K562 (cell line): Measurements from ENCODE around the gene KDM2A. TPM values are rescaled to one million over a fixed set of nuclear protein-coding genes. Genes with fewer than 3 reads are reported as not detected.
A peak's percentile ranks its signal among the peaks of the same experiment; 100 is the strongest.

Experiments
- ATAC-seq: fragments of 200-7000 bp; cut with Tn5 transposase; 3 replicates; pipeline ENCODE4 v1.9.1; 2020; ENCODE audit warnings: moderate library complexity
- BruUV-seq: library from RNA; stranded (reverse); fragments of 400-500 nt; replicated peaks from 2 replicates; lab custom pipeline; 2021; lab: Mats Ljungman, UMichigan
- CTCF ChIA-PET: fragments of 300-600 bp; formaldehyde crosslinking; extraction: SDS; loops from one replicate; lab custom pipeline; 2021; ENCODE audit warnings: low intra/inter-chr PET ratio; lab: Yijun Ruan, JAX
- POLR2A ChIA-PET: fragments of 300-600, 350-650 bp; sonication (Branson Sonifier 250); formaldehyde crosslinking; extraction: SDS; loops from one replicate; lab custom pipeline; 2021; ENCODE audit warnings: antibody characterized with exemption, inconsistent platforms; lab: Yijun Ruan, JAX
- DNase-seq, 4 experiments: peaks; one replicate each; pipeline versions ENCODE4 v3.0.0 to v3.0.0-alpha.2; 2011 to 2018; ENCODE audit warnings: low spot score in 3 of 4, mixed read lengths in 3 of 4; ENCODE audit errors: extremely low read depth in 1 of 4
- FAIRE-seq: peaks from 2 replicates; lab custom pipeline; 2011; peaks lifted over from hg19 to GRCh38; lab: Jason Lieb, UNC
- H2AFZ ChIP-seq: 2 replicates; pipeline ENCODE4 v1.6.0; 2011; ENCODE audit warnings: low read depth, low read length, control low read depth, inconsistent platforms
- H3K27ac ChIP-seq: fragments of 200-600 bp; 3 replicates; pipeline ENCODE4 v1.8.0; 2011; ENCODE audit warnings: low read depth, mild to moderate bottlenecking, control low read depth, inconsistent platforms, low read length, moderate library complexity, mixed read lengths; ENCODE audit errors: extremely low read depth
- H3K27me3 ChIP-seq, 2 experiments: fragments of 300-600 bp in 1 of 2; 2 replicates in 1 of 2; 3 replicates in 1 of 2; pipeline versions ENCODE4 v1.6.0 to v1.8.0; 2011; ENCODE audit warnings: inconsistent platforms in 2 of 2, low read length in 2 of 2, mild to moderate bottlenecking in 1 of 2, mixed read lengths in 1 of 2, moderate library complexity in 1 of 2; ENCODE audit not compliant: control insufficient read depth in 2 of 2, insufficient read depth in 2 of 2
- H3K36me3 ChIP-seq: fragments of 300-600 bp; 3 replicates; pipeline ENCODE4 v1.8.0; 2011; ENCODE audit warnings: mild to moderate bottlenecking, low read length, inconsistent platforms; ENCODE audit not compliant: control insufficient read depth, insufficient read depth
- H3K4me1 ChIP-seq, 2 experiments: fragments of 200-600 bp in 1 of 2; replicated peaks in 1 of 2; 2 replicates in 1 of 2; 3 replicates in 1 of 2; pipeline versions ENCODE4 v1.5.1 to v1.8.0; 2011; ENCODE audit warnings: inconsistent platforms in 2 of 2, low read length in 2 of 2, mild to moderate bottlenecking in 1 of 2, mixed read lengths in 1 of 2, moderate library complexity in 1 of 2; ENCODE audit not compliant: control insufficient read depth in 2 of 2, insufficient read depth in 2 of 2
- H3K4me2 ChIP-seq: 2 replicates; pipeline ENCODE4 v1.6.1; 2011; ENCODE audit warnings: low read length, control low read depth, inconsistent platforms, mixed read lengths; ENCODE audit not compliant: insufficient read depth
- H3K4me3 ChIP-seq: fragments of 200-600 bp; sonication (generic), shearing (Covaris generic); 2 replicates; pipeline ENCODE4 v1.5.1; 2016; ENCODE audit warnings: control low read depth, inconsistent platforms
- H3K79me2 ChIP-seq: fragments of 200-600 bp; 3 replicates; pipeline ENCODE4 v1.8.0; 2011; ENCODE audit warnings: low read length, inconsistent platforms; ENCODE audit not compliant: control insufficient read depth, insufficient read depth
- H3K9ac ChIP-seq, 2 experiments: 2 replicates each; pipeline versions ENCODE4 v1.6.0 to v1.6.1; 2011; ENCODE audit warnings: low read depth in 2 of 2, low read length in 2 of 2, control low read depth in 1 of 2, inconsistent platforms in 1 of 2, mild to moderate bottlenecking in 1 of 2, mixed read lengths in 1 of 2; ENCODE audit not compliant: insufficient read depth in 1 of 2
- H3K9me1 ChIP-seq: one replicate; pipeline ENCODE4 v1.6.0; 2011; ENCODE audit warnings: inconsistent platforms, mild to moderate bottlenecking, low read length, moderate library complexity; ENCODE audit not compliant: control insufficient read depth, insufficient read depth
- H3K9me3 ChIP-seq: replicated peaks from 2 replicates; pipeline ENCODE4 v1.5.1; 2011; ENCODE audit warnings: low read depth, low read length, inconsistent platforms; ENCODE audit not compliant: control insufficient read depth, insufficient read depth
- H4K20me1 ChIP-seq: replicated peaks from 2 replicates; pipeline ENCODE4 v1.6.1; 2011; ENCODE audit warnings: low read length, inconsistent platforms, mixed read lengths; ENCODE audit not compliant: control insufficient read depth, insufficient read depth
- CBX1 ChIP-seq: sonication (generic); IDR thresholded peaks from 2 replicates; pipeline ENCODE4 v1.6.1; 2016; ENCODE audit warnings: antibody characterized with exemption, low read depth, mild to moderate bottlenecking
- GATAD2B ChIP-seq: fragments of 450-650 bp; IDR thresholded peaks from 2 replicates; pipeline ENCODE4 v1.6.1; 2017; ENCODE audit warnings: mild to moderate bottlenecking, borderline replicate concordance
- KDM1A ChIP-seq, 2 experiments: fragments of 450-650 bp; IDR thresholded peaks; 2 replicates each; pipeline ENCODE4 v1.6.1; 2016; ENCODE audit warnings: mild to moderate bottlenecking in 2 of 2
- PHB2 ChIP-seq: fragments of 450-650 bp; IDR thresholded peaks from 2 replicates; pipeline ENCODE4 v1.6.1; 2017; ENCODE audit warnings: low read depth
- TRIM24 ChIP-seq, 2 experiments: fragments of 450-650 bp; IDR thresholded peaks; 2 replicates each; pipeline ENCODE4 v1.6.1; 2016
- WGBS: fragments of 100-300 bp; shearing (Covaris generic); methylation state at CpG from one replicate; pipeline ENCODE4 v1.1.6; 2016; ENCODE audit warnings: low coverage, mixed read lengths; ENCODE audit not compliant: insufficient coverage; ENCODE audit errors: missing lambda C conversion rate; 5-methylcytosine and 5-hydroxymethylcytosine counted together
- in situ Hi-C: fragments of 300-500 bp; cut with MboI; formaldehyde crosslinking; loops from 4 replicates; pipeline ENCODE4 v1.15.0; 2018; ENCODE audit warnings: inconsistent platforms, mixed read lengths
- intact Hi-C: fragments of 100-400 bp; cut with micrococcal nuclease; formaldehyde crosslinking; loops from 2 replicates; pipeline ENCODE4 v1.14.2; 2022
- polyA plus RNA-seq, 8 experiments: library from polyadenylated mRNA; depleted of rRNA in 4 of 8; stranded (reverse) in 5 of 8; unstranded in 3 of 8; fragments of >200 nt; fragmentation: Nextera tagmentation in 2 of 8; fragmentation: Illumina TruSeq in 1 of 8; extraction: Ambion mirVana in 2 of 8; extraction: Trizol in 1 of 8; gene quantifications; 2 replicates each; pipeline versions ENCODE4 v1.2.1 to v1.2.3, GENCODE V29; 2011 to 2014; ENCODE audit warnings: inconsistent platforms in 1 of 8, missing spikeins in 1 of 8
- total RNA-seq, 7 experiments: library from RNA; depleted of rRNA in 6 of 7; stranded (reverse); fragments of >200 nt in 6 of 7; fragmentation: Illumina TruSeq in 2 of 7; extraction: Trizol in 2 of 7; gene quantifications; 2 replicates each; pipeline versions ENCODE4 v1.2.1 to v1.2.3, GENCODE V29; 2011 to 2021; ENCODE audit warnings: low replicate concordance in 1 of 7
- TF ChIP-seq, protein P1 (sequence below): sonication (generic); formaldehyde crosslinking; IDR thresholded peaks from 2 replicates; pipeline ENCODE4 v1.8.1; 2023; ENCODE audit warnings: mild to moderate bottlenecking, missing genetic modification reagents
- TF ChIP-seq, protein P2 (sequence below): sonication (generic); formaldehyde crosslinking; IDR thresholded peaks from 2 replicates; pipeline ENCODE4 v1.8.0; 2022; ENCODE audit warnings: missing genetic modification reagents, mild to moderate bottlenecking, borderline replicate concordance
- TF ChIP-seq, protein P3 (sequence below): sonication (generic); formaldehyde crosslinking; IDR thresholded peaks from 2 replicates; pipeline ENCODE4 v1.9.0; 2022; ENCODE audit warnings: mild to moderate bottlenecking, missing genetic modification reagents
- TF ChIP-seq, protein P4 (sequence below): fragments of 450-650 bp; IDR thresholded peaks from 2 replicates; pipeline ENCODE4 v1.6.1; 2017; ENCODE audit warnings: mild to moderate bottlenecking, moderate library complexity
- TF ChIP-seq, protein P5 (sequence below): fragments of 250-450 bp; sonication (Bioruptor Pico); IDR thresholded peaks from 2 replicates; pipeline ENCODE4 v1.4.0; 2020; ENCODE audit warnings: mild to moderate bottlenecking, moderate library complexity, borderline replicate concordance

The KDM2A gene
- total and polyA plus RNA-seq, 9 of the 15 experiments (the other 6 are each of a cell fraction or from before 2014, with no cell fraction given): 5.0 to 39.3 (median 21.3) TPM

DNA sequence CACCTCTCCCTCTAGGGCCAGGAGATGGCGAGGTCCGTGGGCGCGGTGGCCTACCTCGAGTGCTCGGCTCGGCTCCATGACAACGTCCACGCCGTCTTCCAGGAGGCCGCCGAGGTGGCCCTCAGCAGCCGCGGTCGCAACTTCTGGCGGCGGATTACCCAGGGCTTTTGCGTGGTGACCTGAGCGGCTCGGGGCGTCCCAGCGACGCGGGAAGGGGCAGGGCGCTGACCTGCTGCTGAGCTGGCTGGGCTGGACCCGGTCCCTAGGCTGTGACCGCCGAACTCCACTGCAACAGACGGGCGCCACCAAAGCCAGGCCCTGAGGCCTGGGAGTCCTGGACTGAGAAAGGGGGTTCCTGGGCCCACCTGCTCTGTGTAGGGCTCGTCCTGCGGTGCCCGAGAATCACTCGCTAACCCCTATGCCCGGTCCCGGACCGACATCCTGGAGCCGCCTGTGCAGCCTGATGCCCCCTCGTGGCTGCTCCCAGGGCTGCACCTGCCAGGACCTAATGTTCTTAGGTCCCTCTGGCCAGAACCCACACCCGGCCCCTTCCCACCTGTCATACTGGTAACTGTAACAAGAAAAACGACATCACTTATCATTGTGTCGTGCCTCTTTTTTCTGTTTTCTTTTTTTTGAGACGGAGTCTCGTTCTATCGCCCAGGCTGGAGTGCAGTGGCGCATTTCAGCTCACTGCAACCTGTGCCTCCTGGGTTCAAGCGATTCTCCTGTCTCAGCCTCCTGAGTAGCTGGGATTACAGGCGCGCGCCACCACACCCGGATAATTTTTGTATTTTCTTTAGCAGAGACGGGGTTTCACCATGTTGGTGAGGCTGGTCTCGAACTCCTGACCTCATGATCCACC lies 47.4 kb upstream of the KDM2A start (continued):
- TF ChIP-seq, protein P1, sequence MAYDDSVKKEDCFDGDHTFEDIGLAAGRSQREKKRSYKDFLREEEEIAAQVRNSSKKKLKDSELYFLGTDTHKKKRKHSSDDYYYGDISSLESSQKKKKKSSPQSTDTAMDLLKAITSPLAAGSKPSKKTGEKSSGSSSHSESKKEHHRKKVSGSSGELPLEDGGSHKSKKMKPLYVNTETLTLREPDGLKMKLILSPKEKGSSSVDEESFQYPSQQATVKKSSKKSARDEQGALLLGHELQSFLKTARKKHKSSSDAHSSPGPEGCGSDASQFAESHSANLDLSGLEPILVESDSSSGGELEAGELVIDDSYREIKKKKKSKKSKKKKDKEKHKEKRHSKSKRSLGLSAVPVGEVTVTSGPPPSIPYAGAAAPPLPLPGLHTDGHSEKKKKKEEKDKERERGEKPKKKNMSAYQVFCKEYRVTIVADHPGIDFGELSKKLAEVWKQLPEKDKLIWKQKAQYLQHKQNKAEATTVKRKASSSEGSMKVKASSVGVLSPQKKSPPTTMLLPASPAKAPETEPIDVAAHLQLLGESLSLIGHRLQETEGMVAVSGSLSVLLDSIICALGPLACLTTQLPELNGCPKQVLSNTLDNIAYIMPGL (CRISPR knock-in tag): no peak
- TF ChIP-seq, protein P2, sequence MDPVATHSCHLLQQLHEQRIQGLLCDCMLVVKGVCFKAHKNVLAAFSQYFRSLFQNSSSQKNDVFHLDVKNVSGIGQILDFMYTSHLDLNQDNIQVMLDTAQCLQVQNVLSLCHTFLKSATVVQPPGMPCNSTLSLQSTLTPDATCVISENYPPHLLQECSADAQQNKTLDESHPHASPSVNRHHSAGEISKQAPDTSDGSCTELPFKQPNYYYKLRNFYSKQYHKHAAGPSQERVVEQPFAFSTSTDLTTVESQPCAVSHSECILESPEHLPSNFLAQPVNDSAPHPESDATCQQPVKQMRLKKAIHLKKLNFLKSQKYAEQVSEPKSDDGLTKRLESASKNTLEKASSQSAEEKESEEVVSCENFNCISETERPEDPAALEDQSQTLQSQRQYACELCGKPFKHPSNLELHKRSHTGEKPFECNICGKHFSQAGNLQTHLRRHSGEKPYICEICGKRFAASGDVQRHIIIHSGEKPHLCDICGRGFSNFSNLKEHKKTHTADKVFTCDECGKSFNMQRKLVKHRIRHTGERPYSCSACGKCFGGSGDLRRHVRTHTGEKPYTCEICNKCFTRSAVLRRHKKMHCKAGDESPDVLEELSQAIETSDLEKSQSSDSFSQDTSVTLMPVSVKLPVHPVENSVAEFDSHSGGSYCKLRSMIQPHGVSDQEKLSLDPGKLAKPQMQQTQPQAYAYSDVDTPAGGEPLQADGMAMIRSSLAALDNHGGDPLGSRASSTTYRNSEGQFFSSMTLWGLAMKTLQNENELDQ: no peak
- TF ChIP-seq CBX1: 0 out of 2 replicates have a peak, but pooled peaks have one; percentile 37

DNA sequence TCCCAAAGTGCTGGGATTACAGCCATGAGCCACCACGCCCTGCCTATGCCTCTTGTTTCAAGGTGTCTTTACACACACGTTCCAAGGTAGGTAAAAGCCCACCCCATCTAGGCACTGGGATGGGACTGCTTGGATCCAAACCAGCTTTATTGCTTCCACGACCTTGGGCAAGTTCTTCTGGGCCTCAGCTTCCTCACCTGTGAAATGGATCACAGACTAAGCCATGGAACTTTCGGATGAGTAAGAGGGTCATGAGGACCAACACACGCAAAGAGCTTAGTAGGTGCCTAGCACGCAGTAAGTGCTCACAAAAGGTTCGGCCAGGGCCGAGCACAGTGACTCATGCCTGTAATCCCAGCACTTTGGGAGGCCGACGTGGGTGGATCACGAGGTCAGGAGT lies 46.8 kb upstream of the KDM2A start:
- H3K27ac ChIP-seq: no peak overlapping the region
- DNase-seq (no peak), FAIRE-seq (no peak), ATAC-seq (no peak)
- ChIA-PET POLR2A (interaction anchor here (0.7 kb wide), 1 partner anchor 99 kb away, joined by 3 read pairs; no protein-coding TSS in a partner anchor), CTCF (no interaction called here)
- 54% methylated on average over 11 of the region's 11 CpGs for WGBS
- no peak overlapping the region for H3K4me3 ChIP-seq
- H3K9me3 ChIP-seq: no peaks in the 10 kb centered on the region
- H3K4me1 ChIP-seq: peaks cover 0 to 17% of the 10 kb centered on the region in 2 experiments; a peak in 4 of 5 replicates
- H3K36me3 ChIP-seq: no peaks in the 10 kb centered on the region
- H3K4me2 ChIP-seq: no peak overlapping the region
- intact Hi-C loops (no loop called here), in situ Hi-C loops (no loop called here)
- no peak overlapping the region for H2AFZ ChIP-seq
- H3K9ac ChIP-seq: no peak overlapping the region
- no TSS peak for BruUV-seq
- peaks cover 0 to 11% of the 10 kb centered on the region in 2 experiments; a peak in 2 of 5 replicates for H3K27me3 ChIP-seq
- no peaks in the 10 kb centered on the region for H4K20me1 ChIP-seq
- H3K79me2 ChIP-seq: no peaks in the 10 kb centered on the region
- no peaks in the 10 kb centered on the region for H3K9me1 ChIP-seq
- TF ChIP-seq PHB2 (no peak), GATAD2B (no peak), KDM1A (IDR thresholded peaks at IDR 0.05) (peak; percentile 51 to 57; a peak in 3 of 4 replicates), TRIM24 (IDR thresholded peaks at IDR 0.05) (no peak)
- TF ChIP-seq, protein P3, sequence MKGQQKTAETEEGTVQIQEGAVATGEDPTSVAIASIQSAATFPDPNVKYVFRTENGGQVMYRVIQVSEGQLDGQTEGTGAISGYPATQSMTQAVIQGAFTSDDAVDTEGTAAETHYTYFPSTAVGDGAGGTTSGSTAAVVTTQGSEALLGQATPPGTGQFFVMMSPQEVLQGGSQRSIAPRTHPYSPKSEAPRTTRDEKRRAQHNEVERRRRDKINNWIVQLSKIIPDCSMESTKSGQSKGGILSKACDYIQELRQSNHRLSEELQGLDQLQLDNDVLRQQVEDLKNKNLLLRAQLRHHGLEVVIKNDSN (CRISPR knock-in tag): peak; percentile 32; the same call in 1 of the 2 replicates
- TF ChIP-seq, protein P4, sequence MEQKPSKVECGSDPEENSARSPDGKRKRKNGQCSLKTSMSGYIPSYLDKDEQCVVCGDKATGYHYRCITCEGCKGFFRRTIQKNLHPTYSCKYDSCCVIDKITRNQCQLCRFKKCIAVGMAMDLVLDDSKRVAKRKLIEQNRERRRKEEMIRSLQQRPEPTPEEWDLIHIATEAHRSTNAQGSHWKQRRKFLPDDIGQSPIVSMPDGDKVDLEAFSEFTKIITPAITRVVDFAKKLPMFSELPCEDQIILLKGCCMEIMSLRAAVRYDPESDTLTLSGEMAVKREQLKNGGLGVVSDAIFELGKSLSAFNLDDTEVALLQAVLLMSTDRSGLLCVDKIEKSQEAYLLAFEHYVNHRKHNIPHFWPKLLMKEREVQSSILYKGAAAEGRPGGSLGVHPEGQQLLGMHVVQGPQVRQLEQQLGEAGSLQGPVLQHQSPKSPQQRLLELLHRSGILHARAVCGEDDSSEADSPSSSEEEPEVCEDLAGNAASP: no peak
- TF ChIP-seq, protein P5, sequence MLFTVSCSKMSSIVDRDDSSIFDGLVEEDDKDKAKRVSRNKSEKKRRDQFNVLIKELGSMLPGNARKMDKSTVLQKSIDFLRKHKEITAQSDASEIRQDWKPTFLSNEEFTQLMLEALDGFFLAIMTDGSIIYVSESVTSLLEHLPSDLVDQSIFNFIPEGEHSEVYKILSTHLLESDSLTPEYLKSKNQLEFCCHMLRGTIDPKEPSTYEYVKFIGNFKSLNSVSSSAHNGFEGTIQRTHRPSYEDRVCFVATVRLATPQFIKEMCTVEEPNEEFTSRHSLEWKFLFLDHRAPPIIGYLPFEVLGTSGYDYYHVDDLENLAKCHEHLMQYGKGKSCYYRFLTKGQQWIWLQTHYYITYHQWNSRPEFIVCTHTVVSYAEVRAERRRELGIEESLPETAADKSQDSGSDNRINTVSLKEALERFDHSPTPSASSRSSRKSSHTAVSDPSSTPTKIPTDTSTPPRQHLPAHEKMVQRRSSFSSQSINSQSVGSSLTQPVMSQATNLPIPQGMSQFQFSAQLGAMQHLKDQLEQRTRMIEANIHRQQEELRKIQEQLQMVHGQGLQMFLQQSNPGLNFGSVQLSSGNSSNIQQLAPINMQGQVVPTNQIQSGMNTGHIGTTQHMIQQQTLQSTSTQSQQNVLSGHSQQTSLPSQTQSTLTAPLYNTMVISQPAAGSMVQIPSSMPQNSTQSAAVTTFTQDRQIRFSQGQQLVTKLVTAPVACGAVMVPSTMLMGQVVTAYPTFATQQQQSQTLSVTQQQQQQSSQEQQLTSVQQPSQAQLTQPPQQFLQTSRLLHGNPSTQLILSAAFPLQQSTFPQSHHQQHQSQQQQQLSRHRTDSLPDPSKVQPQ (CRISPR knock-in tag): no peak
